NCI-H2081 (cell line): ENCODE results near the gene NEMP1.
A peak's percentile ranks its signal among the peaks of the same experiment; 100 is the strongest.
"Not testable (repeated sequence)": the region's sequence is repeated elsewhere in the genome, so short reads cannot be mapped to it uniquely, and the experiment has no call there.

Experiments used
- DNase-seq, 2 experiments: peaks; one replicate each; lab custom pipeline; 2025; lab: John Stamatoyannopoulos, UW

NEMP1 gene

GRCh38 chr12:57053901-57054300 is 24.7 kb downstream of the NEMP1 start:
- DNase-seq = not testable (repeated sequence)

- DNase-seq = not testable (repeated sequence)
These were observed 25.4 kb downstream of the NEMP1 start for GRCh38 chr12:57053146-57053545.

- DNase-seq = no peak
These were observed 27.6 kb downstream of the NEMP1 start for GRCh38 chr12:57051011-57051410.

- DNase-seq = no peak
These were observed 28.7 kb downstream of the NEMP1 start, which contains the start of gene MYO1A for GRCh38 chr12:57049890-57050289. Gene MYO1A, minus strand, starts transcription at chr12:57050129. Its CDS starts 1,806 bp downstream, at chr12:57048323.

GRCh38 chr12:57049119-57049446 is 29.5 kb downstream of the NEMP1 start:
- DNase-seq = no peak

- DNase-seq = no peak
These were observed 30.0 kb downstream of the NEMP1 start for GRCh38 chr12:57048423-57049118.

GRCh38 chr12:57047981-57048380 is 30.6 kb downstream of the NEMP1 start:
- no peak for DNase-seq

- no peak for DNase-seq
These were observed 31.4 kb downstream of the NEMP1 start for GRCh38 chr12:57046947-57047890.

- no peak for DNase-seq
These were observed 32.4 kb downstream of the NEMP1 start for GRCh38 chr12:57046086-57046791.

GRCh38 chr12:57044889-57045288 is 33.7 kb downstream of the NEMP1 start:
- no peak for DNase-seq

- DNase-seq = no peak
These were observed 34.1 kb downstream of the NEMP1 start for GRCh38 chr12:57044468-57044867.

- DNase-seq = no peak
These were observed 35.9 kb downstream of the NEMP1 start for GRCh38 chr12:57042695-57043094.

- DNase-seq = no peak
These were observed 37.8 kb downstream of the NEMP1 start for GRCh38 chr12:57040750-57041149.

GRCh38 chr12:57040211-57040610 is 38.4 kb downstream of the NEMP1 start:
- DNase-seq = no peak

- no peak for DNase-seq
These were observed 39.4 kb downstream of the NEMP1 start for GRCh38 chr12:57039016-57039798.

- DNase-seq = no peak
These were observed 41.3 kb downstream of the NEMP1 start for GRCh38 chr12:57037264-57037663.

- DNase-seq = no peak
These were observed 45.2 kb downstream of the NEMP1 start for GRCh38 chr12:57033431-57033830.

GRCh38 chr12:57031789-57032188 is 46.8 kb downstream of the NEMP1 start:
- no peak for DNase-seq

GRCh38 chr12:57031138-57031725 is 47.4 kb downstream of the NEMP1 start:
- peak; percentile 28 to 48 for DNase-seq

- no peak for DNase-seq
These were observed 49.1 kb downstream of the NEMP1 start for GRCh38 chr12:57029457-57029856.

- no peak for DNase-seq
These were observed 50.8 kb downstream of the NEMP1 start for GRCh38 chr12:57027805-57028153.
